Neural cell (in vitro differentiated cells): Measurements from ENCODE around the gene GPR158. TPM values are rescaled to one million over a fixed set of nuclear protein-coding genes. Genes with fewer than 3 reads are reported as not detected.

Experiments used
- H2AFZ ChIP-seq: fragments of 200-600, 300-800 bp; sonication (generic), shearing (Covaris generic); 2 replicates; pipeline ENCODE4 v1.6.0; 2014; ENCODE audit warnings: low read depth, mild to moderate bottlenecking, antibody characterized with exemption, low read length, moderate library complexity
- H3F3A ChIP-seq: fragments of 200-600 bp; shearing (Covaris generic); 2 replicates; pipeline ENCODE4 v1.6.1; 2016; ENCODE audit warnings: mild to moderate bottlenecking, moderate library complexity, mixed read lengths, antibody characterized with exemption, low read length; ENCODE audit not compliant: insufficient read depth, poor library complexity, severe bottlenecking
- H3K27ac ChIP-seq: fragments of 200-600, 300-800 bp; sonication (generic), shearing (Covaris generic); 2 replicates; pipeline ENCODE4 v1.5.1; 2014; ENCODE audit warnings: mild to moderate bottlenecking, low read length, moderate library complexity
- H3K27me3 ChIP-seq: fragments of 300-800, 200-600 bp; sonication (generic), shearing (Covaris generic); 2 replicates; pipeline ENCODE4 v1.6.0; 2014; ENCODE audit warnings: mild to moderate bottlenecking, low read depth, low read length, moderate library complexity; ENCODE audit not compliant: insufficient read depth
- H3K36me3 ChIP-seq: fragments of 300-800, 200-600 bp; sonication (generic), shearing (Covaris generic); 2 replicates; pipeline ENCODE4 v1.5.1; 2014; ENCODE audit warnings: mild to moderate bottlenecking, antibody characterized with exemption, low read length, moderate library complexity; ENCODE audit not compliant: insufficient read depth
- H3K4me2 ChIP-seq: fragments of 300-800, 200-600 bp; sonication (generic), shearing (Covaris generic); 2 replicates; pipeline ENCODE4 v1.6.0; 2014; ENCODE audit warnings: mild to moderate bottlenecking, low read length
- H3K4me3 ChIP-seq: fragments of 300-800, 200-600 bp; sonication (generic), shearing (Covaris generic); 2 replicates; pipeline ENCODE4 v1.5.1; 2014; ENCODE audit warnings: mild to moderate bottlenecking, low read length, moderate library complexity
- H3K79me2 ChIP-seq: fragments of 200-600 bp; shearing (Covaris generic); replicated peaks from 2 replicates; pipeline ENCODE4 v1.6.0; 2014; ENCODE audit warnings: mild to moderate bottlenecking, low read length, moderate library complexity; ENCODE audit not compliant: insufficient read depth
- H3K9ac ChIP-seq: fragments of 300-800, 200-600 bp; sonication (generic), shearing (Covaris generic); 2 replicates; pipeline ENCODE4 v1.6.1; 2016; ENCODE audit warnings: mild to moderate bottlenecking, low read length, mixed read lengths
- H3K9me2 ChIP-seq: fragments of 200-600 bp; shearing (Covaris generic); 2 replicates; pipeline ENCODE4 v1.6.1; 2016; ENCODE audit warnings: mild to moderate bottlenecking, low read length, mixed read lengths; ENCODE audit not compliant: insufficient read depth
- H3K9me3 ChIP-seq: fragments of 200-600, 300-800 bp; sonication (generic), shearing (Covaris generic); 2 replicates; pipeline ENCODE4 v1.6.1; 2016; ENCODE audit warnings: mild to moderate bottlenecking, mixed run types, low read length, moderate library complexity, mixed read lengths
- H4K20me1 ChIP-seq: fragments of 200-600 bp; shearing (Covaris generic); 2 replicates; pipeline ENCODE4 v1.6.1; 2016; ENCODE audit warnings: mild to moderate bottlenecking, mixed run types; ENCODE audit not compliant: insufficient read depth
- EP300 ChIP-seq: fragments of 450-650 bp; conservative IDR thresholded peaks from 2 replicates; pipeline ENCODE4 v1.6.1; 2014; ENCODE audit warnings: antibody characterized with exemption, mild to moderate bottlenecking, moderate library complexity; ENCODE audit not compliant: poor library complexity, severe bottlenecking
- EZH2 ChIP-seq: fragments of 200-600, 300-800 bp; shearing (Covaris generic), sonication (generic); IDR thresholded peaks from 2 replicates; pipeline ENCODE4 v1.6.1; 2014; ENCODE audit warnings: antibody characterized with exemption, low read length, borderline replicate concordance, mild to moderate bottlenecking; ENCODE audit not compliant: insufficient read depth, poor library complexity, severe bottlenecking
- MXI1 ChIP-seq: fragments of 450-650 bp; conservative IDR thresholded peaks from 2 replicates; pipeline ENCODE4 v1.6.1; 2014; ENCODE audit warnings: antibody characterized with exemption, mild to moderate bottlenecking; ENCODE audit not compliant: poor library complexity, severe bottlenecking
- POLR2AphosphoS5 ChIP-seq: IDR thresholded peaks from 2 replicates; pipeline ENCODE4 v1.6.1; 2012
- RAD21 ChIP-seq: fragments of 450-650 bp; conservative IDR thresholded peaks from 2 replicates; pipeline ENCODE4 v1.6.1; 2014; ENCODE audit warnings: antibody characterized with exemption, mild to moderate bottlenecking, moderate library complexity
- SMC3 ChIP-seq: fragments of 450-650 bp; conservative IDR thresholded peaks from 2 replicates; pipeline ENCODE4 v1.6.1; 2014; ENCODE audit warnings: antibody characterized with exemption, mild to moderate bottlenecking, moderate library complexity; ENCODE audit not compliant: poor library complexity
- TAF1 ChIP-seq: IDR thresholded peaks from 2 replicates; pipeline ENCODE4 v1.6.1; 2012; ENCODE audit warnings: low read depth
- polyA plus RNA-seq: library from polyadenylated mRNA; depleted of rRNA; stranded (reverse); fragments of >200 nt; gene quantifications from 2 replicates; pipeline ENCODE4 v1.2.3, GENCODE V29; 2014
- TF ChIP-seq, protein P1 (sequence below): IDR thresholded peaks from 2 replicates; pipeline ENCODE4 v1.6.1; 2012; ENCODE audit warnings: borderline replicate concordance
- TF ChIP-seq, protein P2 (sequence below): fragments of 450-650 bp; IDR thresholded peaks from 2 replicates; pipeline ENCODE4 v1.5.1; 2014; ENCODE audit warnings: antibody characterized with exemption, mild to moderate bottlenecking, moderate library complexity; ENCODE audit not compliant: poor library complexity, severe bottlenecking

Gene GPR158
- polyA plus RNA-seq, 1 donor from 2014 or later, result 2.1 TPM

DNA sequence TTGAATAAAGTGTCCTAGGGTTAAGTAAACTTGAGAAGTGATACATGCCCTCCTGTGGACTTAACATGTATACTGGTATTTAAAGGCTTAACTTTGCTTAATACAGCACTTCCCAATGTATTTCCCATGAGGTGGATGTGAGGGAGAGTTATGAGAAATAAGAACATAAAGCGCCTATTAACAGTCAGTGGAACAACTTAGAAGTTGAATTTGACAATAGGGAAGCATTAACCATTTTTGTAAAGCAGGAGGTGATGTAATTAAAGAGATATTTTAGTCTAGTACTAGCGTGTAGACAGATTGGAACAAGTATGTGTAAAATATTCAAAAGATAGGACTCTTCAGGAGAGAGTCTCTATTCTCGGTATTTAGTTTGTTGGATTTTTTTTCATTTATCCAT lies 322.4 kb downstream of the GPR158 start:
- Histone ChIP-seq H3K9me2 (no peaks in the 10 kb centered on the region), H3K9me3 (no peaks in the 10 kb centered on the region), H2AFZ (no peak overlapping the region), H3K9ac (no peak overlapping the region), H3K4me2 (no peak overlapping the region), H3K27ac (no peak overlapping the region), H4K20me1 (no peaks in the 10 kb centered on the region), H3K27me3 (no peaks in the 10 kb centered on the region), H3F3A (no peaks in the 10 kb centered on the region), H3K4me3 (no peak overlapping the region), H3K79me2 (no peaks in the 10 kb centered on the region), H3K36me3 (no peaks in the 10 kb centered on the region)
- TF ChIP-seq SMC3 (no peak), TAF1 (no peak), POLR2AphosphoS5 (no peak), EZH2 (no peak), RAD21 (no peak), MXI1 (no peak), EP300 (no peak)
- TF ChIP-seq, protein P1, sequence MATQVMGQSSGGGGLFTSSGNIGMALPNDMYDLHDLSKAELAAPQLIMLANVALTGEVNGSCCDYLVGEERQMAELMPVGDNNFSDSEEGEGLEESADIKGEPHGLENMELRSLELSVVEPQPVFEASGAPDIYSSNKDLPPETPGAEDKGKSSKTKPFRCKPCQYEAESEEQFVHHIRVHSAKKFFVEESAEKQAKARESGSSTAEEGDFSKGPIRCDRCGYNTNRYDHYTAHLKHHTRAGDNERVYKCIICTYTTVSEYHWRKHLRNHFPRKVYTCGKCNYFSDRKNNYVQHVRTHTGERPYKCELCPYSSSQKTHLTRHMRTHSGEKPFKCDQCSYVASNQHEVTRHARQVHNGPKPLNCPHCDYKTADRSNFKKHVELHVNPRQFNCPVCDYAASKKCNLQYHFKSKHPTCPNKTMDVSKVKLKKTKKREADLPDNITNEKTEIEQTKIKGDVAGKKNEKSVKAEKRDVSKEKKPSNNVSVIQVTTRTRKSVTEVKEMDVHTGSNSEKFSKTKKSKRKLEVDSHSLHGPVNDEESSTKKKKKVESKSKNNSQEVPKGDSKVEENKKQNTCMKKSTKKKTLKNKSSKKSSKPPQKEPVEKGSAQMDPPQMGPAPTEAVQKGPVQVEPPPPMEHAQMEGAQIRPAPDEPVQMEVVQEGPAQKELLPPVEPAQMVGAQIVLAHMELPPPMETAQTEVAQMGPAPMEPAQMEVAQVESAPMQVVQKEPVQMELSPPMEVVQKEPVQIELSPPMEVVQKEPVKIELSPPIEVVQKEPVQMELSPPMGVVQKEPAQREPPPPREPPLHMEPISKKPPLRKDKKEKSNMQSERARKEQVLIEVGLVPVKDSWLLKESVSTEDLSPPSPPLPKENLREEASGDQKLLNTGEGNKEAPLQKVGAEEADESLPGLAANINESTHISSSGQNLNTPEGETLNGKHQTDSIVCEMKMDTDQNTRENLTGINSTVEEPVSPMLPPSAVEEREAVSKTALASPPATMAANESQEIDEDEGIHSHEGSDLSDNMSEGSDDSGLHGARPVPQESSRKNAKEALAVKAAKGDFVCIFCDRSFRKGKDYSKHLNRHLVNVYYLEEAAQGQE, result no peak
- TF ChIP-seq, protein P2, sequence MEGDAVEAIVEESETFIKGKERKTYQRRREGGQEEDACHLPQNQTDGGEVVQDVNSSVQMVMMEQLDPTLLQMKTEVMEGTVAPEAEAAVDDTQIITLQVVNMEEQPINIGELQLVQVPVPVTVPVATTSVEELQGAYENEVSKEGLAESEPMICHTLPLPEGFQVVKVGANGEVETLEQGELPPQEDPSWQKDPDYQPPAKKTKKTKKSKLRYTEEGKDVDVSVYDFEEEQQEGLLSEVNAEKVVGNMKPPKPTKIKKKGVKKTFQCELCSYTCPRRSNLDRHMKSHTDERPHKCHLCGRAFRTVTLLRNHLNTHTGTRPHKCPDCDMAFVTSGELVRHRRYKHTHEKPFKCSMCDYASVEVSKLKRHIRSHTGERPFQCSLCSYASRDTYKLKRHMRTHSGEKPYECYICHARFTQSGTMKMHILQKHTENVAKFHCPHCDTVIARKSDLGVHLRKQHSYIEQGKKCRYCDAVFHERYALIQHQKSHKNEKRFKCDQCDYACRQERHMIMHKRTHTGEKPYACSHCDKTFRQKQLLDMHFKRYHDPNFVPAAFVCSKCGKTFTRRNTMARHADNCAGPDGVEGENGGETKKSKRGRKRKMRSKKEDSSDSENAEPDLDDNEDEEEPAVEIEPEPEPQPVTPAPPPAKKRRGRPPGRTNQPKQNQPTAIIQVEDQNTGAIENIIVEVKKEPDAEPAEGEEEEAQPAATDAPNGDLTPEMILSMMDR, result no peak

DNA sequence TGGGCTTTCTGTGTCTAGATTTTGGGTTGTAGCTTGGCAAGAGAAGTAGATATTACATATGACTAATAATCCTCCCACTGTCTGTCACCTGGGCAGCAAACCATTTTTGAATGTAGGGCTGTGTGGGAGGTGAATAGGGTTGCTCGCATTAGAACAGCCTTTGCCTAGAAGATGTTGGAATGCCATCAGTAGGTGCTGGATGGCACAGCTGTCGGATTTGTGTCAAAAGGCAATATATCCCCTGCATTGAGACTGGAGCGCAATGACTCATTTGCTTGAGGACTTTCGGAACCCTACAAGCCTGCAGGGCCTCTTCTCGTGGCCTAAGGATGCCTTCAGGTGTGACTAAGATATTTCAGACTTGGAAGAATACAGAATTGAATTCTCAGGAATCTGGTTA lies 323.8 kb downstream of the GPR158 start:
- Histone ChIP-seq H3K9me2 (no peaks in the 10 kb centered on the region), H3K79me2 (no peaks in the 10 kb centered on the region), H3K9me3 (no peaks in the 10 kb centered on the region), H3K4me3 (no peak overlapping the region), H2AFZ (no peak overlapping the region), H3K27ac (no peak overlapping the region), H3F3A (no peaks in the 10 kb centered on the region), H3K27me3 (no peaks in the 10 kb centered on the region), H3K4me2 (no peak overlapping the region), H3K36me3 (no peaks in the 10 kb centered on the region), H4K20me1 (no peaks in the 10 kb centered on the region), H3K9ac (no peak overlapping the region)
- TF ChIP-seq, protein P1, result no peak
- no peak for TF ChIP-seq EP300
- no peak for TF ChIP-seq RAD21
- TF ChIP-seq POLR2AphosphoS5, result no peak
- TF ChIP-seq EZH2, result no peak
- TF ChIP-seq, protein P2, result no peak
